Right cardiac atrium (tissue), 5 donors: Measurements from ENCODE around the gene NBPF1. TPM values are rescaled to one million over a fixed set of nuclear protein-coding genes. Genes with fewer than 3 reads are reported as not detected.
"Not testable (repeated sequence)": the region's sequence is repeated elsewhere in the genome, so short reads cannot be mapped to it uniquely, and the experiment has no call there.

Experiments
- ATAC-seq, 2 donors: fragments of 200-7000 bp; cut with Tn5 transposase; one replicate each; pipeline versions ENCODE4 v1.8.0 to v1.9.1; 2020; ENCODE audit warnings: moderate library complexity in 2 of 2, mild to moderate bottlenecking in 1 of 2
- DNase-seq, 3 donors: peaks; one replicate each; pipeline ENCODE4 v3.0.0-alpha.2; 2020
- H3K27ac ChIP-seq: one replicate; pipeline ENCODE4 v1.5.1; 2013; ENCODE audit warnings: mild to moderate bottlenecking, low read length, control low read depth, moderate library complexity
- H3K27me3 ChIP-seq: one replicate; pipeline ENCODE4 v1.6.1; 2013; ENCODE audit not compliant: control insufficient read depth, insufficient read depth
- H3K4me1 ChIP-seq: one replicate; pipeline ENCODE4 v1.6.1; 2013; ENCODE audit warnings: low read length; ENCODE audit not compliant: control insufficient read depth, insufficient read depth
- H3K4me3 ChIP-seq: one replicate; pipeline ENCODE4 v1.5.1; 2013; ENCODE audit warnings: low read length, control low read depth
- H3K9me3 ChIP-seq: one replicate; pipeline ENCODE4 v1.6.1; 2013; ENCODE audit warnings: low read length; ENCODE audit not compliant: control insufficient read depth
- WGBS: extraction: QIAGEN DNeasy Blood & Tissue Kit; methylation state at CpG from one replicate; pipeline ENCODE4 v1.1.7; 2013; 5-methylcytosine and 5-hydroxymethylcytosine counted together
- intact Hi-C, 4 donors: fragments of 100-400 bp; cut with DNase I; formaldehyde crosslinking; loops; one replicate each; pipeline versions ENCODE4 v1.11.0 to v1.14.0; 2022 to 2023
- polyA plus RNA-seq: library from polyadenylated mRNA; stranded (reverse); fragments of 200-250 nt; gene quantifications from one replicate; pipeline ENCODE4 v1.2.3, GENCODE V29; 2013
- total RNA-seq, 4 donors: library from RNA; stranded (reverse); fragmentation: NEBNext Ultra II Directional; extraction: Animal tissue kit (Norgen Biotek cat#: 25700); gene quantifications; one replicate each; pipeline ENCODE4 v1.2.1, GENCODE V29; 2021
- donor health status: healthy with polysubstance abuse.
- donor health status: DM: no; HTN: yes; CAD: no.
- donor health status: DM: no; HTN: no; CAD: no.
- donor health status: DM: no; HTN: yes; CAD: no; lungs with severe emphysema.
- donor health status: DM: yes; HTN: yes; CAD: no.

The NBPF1 gene
- total and polyA plus RNA-seq, 5 donors = 6.5 to 18.7 (median 15.6) TPM

DNA sequence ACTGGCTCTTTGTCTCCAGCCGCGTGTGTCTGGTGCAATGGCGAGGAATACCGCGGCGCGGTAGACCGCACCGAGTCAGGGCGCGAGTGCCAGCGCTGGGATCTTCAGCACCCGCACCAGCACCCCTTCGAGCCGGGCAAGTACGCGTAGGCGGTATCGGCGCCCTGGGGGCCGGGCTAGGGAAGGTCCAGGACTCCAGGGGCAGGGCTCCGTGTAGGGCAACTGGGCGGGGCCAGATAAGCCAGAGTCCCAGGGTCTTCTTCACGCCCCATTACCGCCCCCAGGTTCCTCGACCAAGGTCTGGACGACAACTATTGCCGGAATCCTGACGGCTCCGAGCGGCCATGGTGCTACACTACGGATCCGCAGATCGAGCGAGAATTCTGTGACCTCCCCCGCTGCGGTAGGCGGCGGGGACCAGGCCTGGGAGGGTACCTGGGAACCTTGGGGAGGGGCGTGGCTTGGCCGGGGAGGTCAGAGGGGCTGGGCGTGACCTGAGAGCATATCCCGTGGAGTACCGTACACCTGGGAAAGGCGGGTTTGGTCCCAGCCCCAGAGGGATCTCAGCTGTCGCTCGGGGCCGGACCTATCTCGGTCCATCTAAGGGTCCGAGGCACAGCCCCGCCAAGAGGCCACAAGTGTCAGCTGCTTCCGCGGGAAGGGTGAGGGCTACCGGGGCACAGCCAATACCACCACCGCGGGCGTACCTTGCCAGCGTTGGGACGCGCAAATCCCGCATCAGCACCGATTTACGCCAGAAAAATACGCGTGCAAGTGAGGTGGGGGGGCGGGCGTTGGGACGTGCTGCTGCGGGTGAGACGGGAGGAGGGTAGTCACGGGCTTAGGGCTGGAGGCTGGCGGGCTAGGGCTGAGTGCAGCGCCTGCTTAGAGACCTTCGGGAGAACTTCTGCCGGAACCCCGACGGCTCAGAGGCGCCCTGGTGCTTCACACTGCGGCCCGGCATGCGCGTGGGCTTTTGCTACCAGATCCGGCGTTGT is 34.1 kb upstream of the NBPF1 start:
- intact Hi-C loops = not testable (repeated sequence)

DNA sequence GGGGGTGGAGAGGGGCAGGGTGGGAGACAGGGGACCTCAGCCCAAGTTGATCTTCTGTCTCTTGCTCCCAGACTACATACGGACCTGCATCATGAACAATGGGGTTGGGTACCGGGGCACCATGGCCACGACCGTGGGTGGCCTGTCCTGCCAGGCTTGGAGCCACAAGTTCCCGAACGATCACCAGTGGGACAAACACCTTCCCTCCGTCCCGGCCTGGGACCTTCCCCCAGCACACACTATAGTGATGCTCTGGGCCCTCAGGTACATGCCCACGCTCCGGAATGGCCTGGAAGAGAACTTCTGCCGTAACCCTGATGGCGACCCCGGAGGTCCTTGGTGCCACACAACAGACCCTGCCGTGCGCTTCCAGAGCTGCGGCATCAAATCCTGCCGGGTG is 33.4 kb upstream of the NBPF1 start:
- 93% methylated on average over 8 of the region's 17 CpGs for WGBS
- intact Hi-C loops, ATAC-seq: not testable (repeated sequence)

More for the DNA sequence above, 34.1 kb upstream of the NBPF1 start:
- not testable (repeated sequence) for H3K27ac ChIP-seq, H3K4me1 ChIP-seq, H3K27me3 ChIP-seq, H3K4me3 ChIP-seq, H3K9me3 ChIP-seq
- 4% methylated on average over 60 of the region's 84 CpGs for WGBS
- ATAC-seq (peak in 1 of 2 donors; percentile 8), DNase-seq (peak; percentile 10 to 50 (median 49))

DNA sequence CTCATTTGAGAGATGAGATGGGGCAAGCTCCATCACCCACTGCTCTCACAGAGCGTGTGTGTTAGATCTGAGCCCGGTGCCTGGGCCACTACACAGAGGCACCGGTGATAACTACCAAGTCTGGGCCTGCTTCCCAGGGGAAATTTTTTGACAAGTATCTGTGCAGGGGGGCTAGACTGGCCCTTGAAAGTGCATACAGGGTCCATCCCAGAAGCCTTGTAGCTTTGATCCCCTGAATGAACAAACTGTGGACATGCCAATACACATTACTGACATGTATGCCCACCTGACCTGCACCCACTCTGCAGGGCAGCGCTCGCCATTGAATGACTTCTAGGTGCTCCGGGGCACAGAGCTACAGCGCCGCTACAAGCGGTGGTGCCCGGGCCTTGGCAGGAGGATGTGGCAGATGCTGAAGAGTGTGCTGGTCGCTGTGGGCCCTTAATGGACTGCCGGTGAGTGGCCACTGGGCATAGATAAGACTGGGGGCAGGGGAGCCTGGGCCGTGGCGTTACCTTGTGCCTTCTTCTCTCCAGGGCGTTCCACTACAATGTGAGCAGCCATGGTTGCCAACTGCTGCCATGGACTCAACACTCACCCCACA is 32.8 kb upstream of the NBPF1 start:
- 91% methylated on average over 15 of the region's 15 CpGs for WGBS
- intact Hi-C loops, H3K4me1 ChIP-seq, H3K27ac ChIP-seq, H3K9me3 ChIP-seq, ATAC-seq, H3K4me3 ChIP-seq, H3K27me3 ChIP-seq: not testable (repeated sequence)
- peak; percentile 27 to 58 (median 34) for DNase-seq

More for the DNA sequence above, 33.4 kb upstream of the NBPF1 start:
- not testable (repeated sequence) for H3K27ac ChIP-seq, H3K9me3 ChIP-seq, H3K4me1 ChIP-seq, H3K4me3 ChIP-seq, H3K27me3 ChIP-seq
- peak in 1 of 3 donors; percentile 23 for DNase-seq

DNA sequence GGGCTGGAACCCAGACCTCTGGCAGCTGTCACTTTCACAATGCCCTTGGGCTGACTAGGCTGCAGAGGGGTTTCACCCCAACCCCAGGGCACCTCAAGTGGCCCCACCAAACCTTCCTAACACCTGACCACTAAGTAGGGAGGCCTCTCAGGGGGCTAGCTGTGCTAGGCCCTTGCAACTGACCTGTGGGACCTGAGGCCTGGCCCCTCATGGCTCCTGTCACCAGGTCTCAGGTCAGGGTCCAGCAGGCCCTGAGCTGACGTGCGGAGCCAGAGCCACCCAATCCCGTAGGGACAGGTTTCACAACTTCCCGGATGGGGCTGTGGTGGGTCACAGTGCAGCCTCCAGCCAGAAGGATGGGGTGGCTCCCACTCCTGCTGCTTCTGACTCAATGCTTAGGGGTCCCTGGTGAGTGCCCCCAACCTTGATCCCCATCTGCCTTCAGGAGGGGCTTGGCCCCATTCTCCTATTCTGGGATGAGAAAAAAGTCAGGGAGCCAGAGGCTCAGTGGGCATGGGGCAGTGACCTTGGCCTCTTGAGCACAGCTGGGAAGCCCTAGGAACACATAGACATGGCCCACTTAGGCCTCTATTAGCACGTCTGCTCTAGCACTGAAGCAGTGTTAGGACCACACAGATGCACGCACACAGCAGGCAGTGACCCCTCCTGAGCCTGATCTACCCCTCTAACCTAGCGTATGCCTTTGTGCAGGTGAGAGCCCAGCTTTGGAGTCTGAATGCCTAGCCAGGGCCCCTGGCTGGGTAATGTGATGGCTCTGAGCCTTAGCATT is 32.1 kb upstream of the NBPF1 start:
- H3K27me3 ChIP-seq, H3K4me3 ChIP-seq, H3K4me1 ChIP-seq, H3K9me3 ChIP-seq, intact Hi-C loops, H3K27ac ChIP-seq: not testable (repeated sequence)
- 91% methylated on average over 7 of the region's 7 CpGs for whole genome bisulfite sequencing
- ATAC-seq (peak; percentile 0 to 1), DNase-seq (peak; percentile 30 to 68 (median 63))

DNA sequence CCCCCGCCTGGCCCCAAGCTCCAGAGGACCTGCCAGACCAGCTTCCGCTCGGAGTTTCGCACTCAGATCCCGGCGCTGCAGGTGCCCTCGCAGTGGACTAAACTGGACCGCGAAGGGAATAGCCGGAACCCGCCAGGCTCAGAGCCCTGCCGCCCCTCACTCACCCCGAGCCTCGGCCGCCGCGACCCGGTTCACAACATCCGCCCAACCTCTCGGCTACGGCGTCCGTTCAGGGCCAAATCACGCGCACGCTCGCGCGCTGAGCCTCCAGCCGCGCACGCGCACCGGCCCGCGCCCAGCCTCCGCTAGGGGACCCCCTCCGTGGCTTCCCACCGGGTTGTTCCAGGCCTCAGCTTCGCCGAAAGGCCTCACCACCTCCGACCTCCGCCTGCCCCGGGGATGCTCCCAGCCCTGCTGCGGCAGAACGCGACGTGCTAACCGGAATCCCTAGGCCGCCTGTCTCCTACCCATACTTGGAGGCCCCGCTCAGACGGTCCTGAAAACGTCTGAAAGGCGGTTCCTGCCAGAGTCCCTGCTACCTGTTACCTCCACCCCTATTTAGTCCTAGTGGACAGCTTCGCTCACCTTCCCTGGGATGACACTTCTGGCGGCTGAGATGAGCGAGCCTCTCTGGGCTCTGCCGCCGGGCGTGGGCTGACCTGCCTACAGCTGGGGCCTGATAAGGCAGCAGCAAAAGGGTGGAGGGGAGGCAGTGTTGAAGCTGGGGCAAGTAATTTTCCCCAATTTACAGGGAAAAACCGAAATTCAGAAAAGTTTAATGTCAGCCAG is 31.3 kb upstream of the NBPF1 start:
- H3K27ac ChIP-seq = peak overlapping the region; percentile 26
- H3K27me3 ChIP-seq, H3K9me3 ChIP-seq, intact Hi-C loops, H3K4me1 ChIP-seq: not testable (repeated sequence)
- WGBS = 7% methylated on average over 61 of the region's 61 CpGs
- DNase-seq (peak; percentile 99 to 100 (median 99)), ATAC-seq (peak; percentile 91 to 92)
- H3K4me3 ChIP-seq = peak overlapping the region; percentile 52

DNA sequence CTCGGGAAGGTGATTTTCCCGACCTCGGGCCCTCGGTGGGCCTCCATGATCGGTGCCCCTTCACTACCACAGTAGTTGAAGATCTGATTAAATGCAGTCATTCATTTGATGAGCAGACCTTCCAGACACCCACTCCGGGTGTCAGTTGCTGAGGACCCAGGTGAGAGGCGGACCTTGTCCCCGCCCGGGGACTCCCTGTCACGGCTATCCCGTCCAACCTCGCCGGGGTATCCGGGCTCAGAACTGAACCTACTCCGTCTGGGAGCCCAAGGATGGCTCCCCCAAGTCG is 30.8 kb upstream of the NBPF1 start:
- peak in 1 of 2 donors; percentile 28 for ATAC-seq
- H3K4me1 ChIP-seq = peaks cover 5% of the 10 kb centered on the region
- intact Hi-C loops = no loop called here

DNA sequence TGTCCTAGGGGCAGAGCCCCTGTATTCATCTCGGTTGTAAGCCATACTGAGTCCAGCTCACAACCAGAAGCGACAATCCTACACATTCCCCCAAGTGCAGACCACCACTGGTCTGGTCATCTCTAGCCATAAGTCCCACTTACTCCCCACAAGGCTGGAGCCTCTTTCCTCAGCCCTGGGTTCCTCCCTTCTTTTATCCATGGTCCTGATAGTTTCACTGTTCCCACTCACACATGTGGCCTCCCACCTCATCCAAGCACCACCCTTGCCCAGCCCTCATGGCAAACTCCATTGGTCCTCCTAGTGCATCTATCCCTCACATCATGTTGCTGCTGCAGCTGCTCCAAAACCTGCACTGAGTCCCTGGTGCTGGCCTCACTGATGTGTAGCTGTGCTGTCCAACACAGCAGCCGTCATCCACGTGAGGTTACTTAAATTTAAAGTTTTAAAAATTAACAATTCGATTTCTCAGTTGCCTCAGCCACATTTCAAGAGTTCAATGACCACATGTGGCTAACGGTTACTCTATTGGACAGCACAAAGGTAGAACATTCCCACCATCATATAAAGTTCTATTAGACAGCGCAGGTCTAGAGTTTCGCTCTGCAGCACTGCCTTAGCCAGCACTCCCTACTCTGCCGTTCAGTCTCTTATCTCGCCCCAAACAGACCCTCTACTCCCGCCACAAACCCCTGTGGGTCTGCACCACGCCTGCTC is 30.3 kb upstream of the NBPF1 start:
- peak overlapping the region; percentile 52 for H3K4me3 ChIP-seq
- H3K27ac ChIP-seq, H3K4me1 ChIP-seq, H3K9me3 ChIP-seq, ATAC-seq, H3K27me3 ChIP-seq, intact Hi-C loops: not testable (repeated sequence)
- DNase-seq = peak; percentile 12 to 43 (median 35)
- 27% methylated on average over 12 of the region's 12 CpGs for WGBS

More for the DNA sequence above, 30.8 kb upstream of the NBPF1 start:
- peak overlapping the region; percentile 52 for H3K4me3 ChIP-seq
- under 1% methylated on average over 16 of the region's 16 CpGs for WGBS
- DNase-seq = no peak
- no peaks in the 10 kb centered on the region for H3K27me3 ChIP-seq
- no peaks in the 10 kb centered on the region for H3K9me3 ChIP-seq
- peak overlapping the region; percentile 26 for H3K27ac ChIP-seq

DNA sequence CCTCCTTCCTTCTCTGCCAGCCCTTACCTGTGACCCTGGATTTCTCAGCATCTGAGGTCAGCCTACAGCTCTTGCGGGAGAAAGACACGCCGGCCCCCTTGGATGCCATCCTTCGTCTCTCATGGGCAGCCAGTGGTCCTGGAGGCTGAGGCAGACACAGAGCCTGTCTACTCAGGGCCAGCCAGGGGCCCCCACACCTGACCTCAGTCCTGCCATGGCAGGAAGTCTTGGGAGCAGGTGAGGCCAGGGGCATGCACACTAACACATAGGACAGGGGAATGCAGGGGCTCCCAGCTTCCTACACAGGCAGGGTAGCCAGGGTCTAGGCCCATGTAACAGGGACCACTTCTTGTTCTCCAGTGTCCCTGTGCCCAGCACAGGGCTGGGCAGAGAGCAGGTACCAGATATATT is 29.6 kb upstream of the NBPF1 start:
- H3K4me3 ChIP-seq, H3K9me3 ChIP-seq, H3K27ac ChIP-seq, intact Hi-C loops, ATAC-seq, H3K4me1 ChIP-seq, H3K27me3 ChIP-seq: not testable (repeated sequence)
- peak; percentile 20 to 59 (median 54) for DNase-seq
- 87% methylated on average over 4 of the region's 4 CpGs for WGBS

DNA sequence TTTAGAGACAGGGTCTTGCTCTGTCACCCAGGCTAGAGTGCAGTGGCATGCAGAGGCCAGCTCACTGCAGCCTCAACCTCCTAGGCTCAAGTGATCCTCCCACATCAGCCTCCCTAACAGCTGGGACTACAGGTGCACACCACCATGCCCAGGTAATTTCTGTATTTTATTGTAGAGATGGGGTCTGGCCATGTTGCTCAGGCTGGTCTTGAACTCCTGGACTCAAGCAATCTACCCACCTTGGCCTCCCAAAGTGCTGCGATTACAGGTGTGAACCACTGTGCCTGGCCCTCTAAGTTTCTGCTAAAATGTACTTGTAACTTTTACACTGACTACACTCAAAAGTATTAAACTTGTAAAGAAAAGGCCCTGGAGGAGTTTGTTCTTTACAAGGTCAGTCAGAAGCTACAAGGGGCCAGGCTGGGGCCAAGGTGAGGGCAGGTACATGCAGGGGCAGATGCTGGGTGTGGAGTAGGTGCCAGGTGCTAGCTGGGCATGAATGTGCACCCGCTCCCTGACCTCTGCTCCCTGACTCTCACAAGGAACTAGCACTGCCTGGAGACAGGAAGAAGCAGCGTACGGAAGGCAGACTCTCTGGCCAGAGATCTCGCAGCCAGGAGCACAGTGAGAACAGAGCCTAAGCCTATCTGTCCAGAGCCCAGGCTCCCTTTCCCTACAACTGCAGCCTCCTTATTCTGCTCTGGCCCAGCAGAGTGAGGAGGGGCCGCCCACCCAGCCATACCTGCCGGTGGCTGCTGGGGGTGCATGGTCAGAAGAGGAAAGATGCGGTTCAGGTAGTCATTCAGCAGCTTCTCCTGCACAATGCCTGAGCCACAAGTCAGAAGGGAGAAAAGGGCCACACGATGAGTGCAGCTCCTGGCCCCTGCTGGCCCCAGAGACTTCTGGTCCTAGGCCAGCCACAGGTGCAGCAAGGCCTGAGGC is 28.9 kb upstream of the NBPF1 start:
- peak; percentile 9 to 50 (median 46) for DNase-seq
- ATAC-seq, H3K4me3 ChIP-seq, H3K27ac ChIP-seq, intact Hi-C loops, H3K27me3 ChIP-seq, H3K4me1 ChIP-seq, H3K9me3 ChIP-seq: not testable (repeated sequence)
- WGBS = 78% methylated on average over 9 of the region's 9 CpGs
